ENCODE results near the gene DDRGK1. TPM values are rescaled to one million over a fixed set of nuclear protein-coding genes. Genes with fewer than 3 reads are reported as not detected.
A peak's percentile ranks its signal among the peaks of the same experiment; 100 is the strongest.

DDRGK1 gene
- total and polyA plus RNA-seq, 4 donors = 16.8 to 72.4 (median 48.5) TPM

DNA sequence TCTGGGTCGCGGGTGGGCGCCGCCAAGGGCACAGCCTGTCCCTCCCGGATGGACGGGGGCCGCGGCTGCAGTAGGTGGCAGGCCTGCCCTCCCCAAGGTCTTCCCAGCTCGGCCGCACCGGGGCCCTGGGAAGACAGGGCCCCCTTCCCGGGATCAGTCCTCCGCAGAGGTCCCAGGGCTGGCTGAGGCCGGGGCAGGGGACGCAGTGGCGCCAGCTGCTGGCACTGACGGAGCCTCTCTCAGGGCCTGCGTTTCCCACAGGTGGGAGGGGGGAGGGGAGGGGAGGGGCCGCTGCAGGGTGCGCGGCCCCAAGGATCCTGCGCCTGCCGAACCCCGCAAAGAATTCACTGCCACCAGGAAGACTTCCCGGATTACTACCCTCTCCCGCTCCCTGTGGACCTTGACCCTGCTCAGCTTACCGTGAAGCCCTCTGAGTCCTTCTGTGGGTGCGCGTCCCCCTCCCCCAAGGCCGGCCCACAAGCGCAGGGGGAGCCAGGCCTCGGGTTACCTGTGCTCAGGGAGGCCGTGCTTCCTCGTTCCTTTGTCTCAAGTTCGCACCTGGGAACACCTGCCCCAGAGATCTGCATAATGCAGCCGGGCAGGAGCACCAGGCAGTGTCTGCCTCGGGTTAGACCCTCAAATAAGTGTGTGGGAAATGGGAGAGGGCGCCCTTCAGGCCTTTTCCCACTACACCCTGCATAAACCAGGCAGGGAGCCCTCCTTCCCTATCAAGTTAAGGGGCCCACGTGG is 36.2 kb downstream of the DDRGK1 start:
- H3K27ac ChIP-seq (ENCODE audit: low read depth in 1 of 2, low read length in 2 of 2) = no peak overlapping the region
- TF ChIP-seq GABPA (IDR thresholded peaks at IDR 0.05 in 1 of 2, conservative IDR thresholded peaks at IDR 0.05 in 1 of 2) (no peak), SP1 (IDR thresholded peaks at IDR 0.05) (peak; percentile 30), YY1 (IDR thresholded peaks at IDR 0.05) (no peak), EGR1 (IDR thresholded peaks at IDR 0.05; ENCODE audit: low read depth in 2 of 2) (no peak), NR2F2 (IDR thresholded peaks at IDR 0.05) (no peak), JUND (IDR thresholded peaks at IDR 0.05) (no peak), TAF1 (conservative IDR thresholded peaks at IDR 0.05) (no peak), RAD21 (IDR thresholded peaks at IDR 0.05) (no peak), HNF4A (conservative IDR thresholded peaks at IDR 0.05) (peak in 1 of 2 donors; percentile 46), HNF4G (IDR thresholded peaks at IDR 0.05) (no peak), RXRA (IDR thresholded peaks at IDR 0.05) (no peak), ATF3 (IDR thresholded peaks at IDR 0.05) (no peak), FOXA1 (IDR thresholded peaks at IDR 0.05) (no peak)
- TF ChIP-seq, protein P1, sequence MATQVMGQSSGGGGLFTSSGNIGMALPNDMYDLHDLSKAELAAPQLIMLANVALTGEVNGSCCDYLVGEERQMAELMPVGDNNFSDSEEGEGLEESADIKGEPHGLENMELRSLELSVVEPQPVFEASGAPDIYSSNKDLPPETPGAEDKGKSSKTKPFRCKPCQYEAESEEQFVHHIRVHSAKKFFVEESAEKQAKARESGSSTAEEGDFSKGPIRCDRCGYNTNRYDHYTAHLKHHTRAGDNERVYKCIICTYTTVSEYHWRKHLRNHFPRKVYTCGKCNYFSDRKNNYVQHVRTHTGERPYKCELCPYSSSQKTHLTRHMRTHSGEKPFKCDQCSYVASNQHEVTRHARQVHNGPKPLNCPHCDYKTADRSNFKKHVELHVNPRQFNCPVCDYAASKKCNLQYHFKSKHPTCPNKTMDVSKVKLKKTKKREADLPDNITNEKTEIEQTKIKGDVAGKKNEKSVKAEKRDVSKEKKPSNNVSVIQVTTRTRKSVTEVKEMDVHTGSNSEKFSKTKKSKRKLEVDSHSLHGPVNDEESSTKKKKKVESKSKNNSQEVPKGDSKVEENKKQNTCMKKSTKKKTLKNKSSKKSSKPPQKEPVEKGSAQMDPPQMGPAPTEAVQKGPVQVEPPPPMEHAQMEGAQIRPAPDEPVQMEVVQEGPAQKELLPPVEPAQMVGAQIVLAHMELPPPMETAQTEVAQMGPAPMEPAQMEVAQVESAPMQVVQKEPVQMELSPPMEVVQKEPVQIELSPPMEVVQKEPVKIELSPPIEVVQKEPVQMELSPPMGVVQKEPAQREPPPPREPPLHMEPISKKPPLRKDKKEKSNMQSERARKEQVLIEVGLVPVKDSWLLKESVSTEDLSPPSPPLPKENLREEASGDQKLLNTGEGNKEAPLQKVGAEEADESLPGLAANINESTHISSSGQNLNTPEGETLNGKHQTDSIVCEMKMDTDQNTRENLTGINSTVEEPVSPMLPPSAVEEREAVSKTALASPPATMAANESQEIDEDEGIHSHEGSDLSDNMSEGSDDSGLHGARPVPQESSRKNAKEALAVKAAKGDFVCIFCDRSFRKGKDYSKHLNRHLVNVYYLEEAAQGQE (IDR thresholded peaks at IDR 0.05) = no peak
- TF ChIP-seq, protein P2, sequence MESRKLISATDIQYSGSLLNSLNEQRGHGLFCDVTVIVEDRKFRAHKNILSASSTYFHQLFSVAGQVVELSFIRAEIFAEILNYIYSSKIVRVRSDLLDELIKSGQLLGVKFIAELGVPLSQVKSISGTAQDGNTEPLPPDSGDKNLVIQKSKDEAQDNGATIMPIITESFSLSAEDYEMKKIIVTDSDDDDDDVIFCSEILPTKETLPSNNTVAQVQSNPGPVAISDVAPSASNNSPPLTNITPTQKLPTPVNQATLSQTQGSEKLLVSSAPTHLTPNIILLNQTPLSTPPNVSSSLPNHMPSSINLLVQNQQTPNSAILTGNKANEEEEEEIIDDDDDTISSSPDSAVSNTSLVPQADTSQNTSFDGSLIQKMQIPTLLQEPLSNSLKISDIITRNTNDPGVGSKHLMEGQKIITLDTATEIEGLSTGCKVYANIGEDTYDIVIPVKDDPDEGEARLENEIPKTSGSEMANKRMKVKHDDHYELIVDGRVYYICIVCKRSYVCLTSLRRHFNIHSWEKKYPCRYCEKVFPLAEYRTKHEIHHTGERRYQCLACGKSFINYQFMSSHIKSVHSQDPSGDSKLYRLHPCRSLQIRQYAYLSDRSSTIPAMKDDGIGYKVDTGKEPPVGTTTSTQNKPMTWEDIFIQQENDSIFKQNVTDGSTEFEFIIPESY (IDR thresholded peaks at IDR 0.05) = no peak
- TF ChIP-seq, protein P3, sequence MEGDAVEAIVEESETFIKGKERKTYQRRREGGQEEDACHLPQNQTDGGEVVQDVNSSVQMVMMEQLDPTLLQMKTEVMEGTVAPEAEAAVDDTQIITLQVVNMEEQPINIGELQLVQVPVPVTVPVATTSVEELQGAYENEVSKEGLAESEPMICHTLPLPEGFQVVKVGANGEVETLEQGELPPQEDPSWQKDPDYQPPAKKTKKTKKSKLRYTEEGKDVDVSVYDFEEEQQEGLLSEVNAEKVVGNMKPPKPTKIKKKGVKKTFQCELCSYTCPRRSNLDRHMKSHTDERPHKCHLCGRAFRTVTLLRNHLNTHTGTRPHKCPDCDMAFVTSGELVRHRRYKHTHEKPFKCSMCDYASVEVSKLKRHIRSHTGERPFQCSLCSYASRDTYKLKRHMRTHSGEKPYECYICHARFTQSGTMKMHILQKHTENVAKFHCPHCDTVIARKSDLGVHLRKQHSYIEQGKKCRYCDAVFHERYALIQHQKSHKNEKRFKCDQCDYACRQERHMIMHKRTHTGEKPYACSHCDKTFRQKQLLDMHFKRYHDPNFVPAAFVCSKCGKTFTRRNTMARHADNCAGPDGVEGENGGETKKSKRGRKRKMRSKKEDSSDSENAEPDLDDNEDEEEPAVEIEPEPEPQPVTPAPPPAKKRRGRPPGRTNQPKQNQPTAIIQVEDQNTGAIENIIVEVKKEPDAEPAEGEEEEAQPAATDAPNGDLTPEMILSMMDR (IDR thresholded peaks at IDR 0.05; ENCODE audit: low read depth, low read length, missing input control) = no peak
- TF ChIP-seq, protein P4, sequence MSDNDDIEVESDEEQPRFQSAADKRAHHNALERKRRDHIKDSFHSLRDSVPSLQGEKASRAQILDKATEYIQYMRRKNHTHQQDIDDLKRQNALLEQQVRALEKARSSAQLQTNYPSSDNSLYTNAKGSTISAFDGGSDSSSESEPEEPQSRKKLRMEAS (IDR thresholded peaks at IDR 0.05) = no peak

More for the DNA sequence above, 36.2 kb downstream of the DDRGK1 start:
- peaks cover 4 to 18% (median 7%) of the 10 kb centered on the region in 4 donors for H3K4me1 ChIP-seq (ENCODE audit: control insufficient read depth in 4 of 4, insufficient read depth in 4 of 4, low read length in 3 of 4)
- H3K9me3 ChIP-seq (ENCODE audit: control insufficient read depth in 4 of 4, low read length in 3 of 4) = no peaks in the 10 kb centered on the region
- no peaks in the 10 kb centered on the region for H3K36me3 ChIP-seq (ENCODE audit: control insufficient read depth in 4 of 4, insufficient read depth in 3 of 4, low read depth in 1 of 4, low read length in 3 of 4)
- no peak overlapping the region for H3K9ac ChIP-seq (ENCODE audit: low read depth in 1 of 2, low read length in 2 of 2)
- H3K27me3 ChIP-seq (ENCODE audit: control insufficient read depth in 4 of 4, insufficient read depth in 4 of 4, low read length in 3 of 4) = no peaks in the 10 kb centered on the region
- no peak for DNase-seq (ENCODE audit: low spot score)
- 36% methylated on average over 39 of the region's 39 CpGs for WGBS
- H3K4me3 ChIP-seq (ENCODE audit: low read depth in 1 of 3, low read length in 3 of 3) = no peak overlapping the region

Data from liver (tissue), 9 donors.